Amygdala (tissue), 56 donors: Measurements from ENCODE around the gene PIK3R3.

Experiments used
- DNase-seq, 56 donors: peaks; one replicate each; lab custom pipeline; 2025; lab: John Stamatoyannopoulos, UW

The PIK3R3 gene

DNA sequence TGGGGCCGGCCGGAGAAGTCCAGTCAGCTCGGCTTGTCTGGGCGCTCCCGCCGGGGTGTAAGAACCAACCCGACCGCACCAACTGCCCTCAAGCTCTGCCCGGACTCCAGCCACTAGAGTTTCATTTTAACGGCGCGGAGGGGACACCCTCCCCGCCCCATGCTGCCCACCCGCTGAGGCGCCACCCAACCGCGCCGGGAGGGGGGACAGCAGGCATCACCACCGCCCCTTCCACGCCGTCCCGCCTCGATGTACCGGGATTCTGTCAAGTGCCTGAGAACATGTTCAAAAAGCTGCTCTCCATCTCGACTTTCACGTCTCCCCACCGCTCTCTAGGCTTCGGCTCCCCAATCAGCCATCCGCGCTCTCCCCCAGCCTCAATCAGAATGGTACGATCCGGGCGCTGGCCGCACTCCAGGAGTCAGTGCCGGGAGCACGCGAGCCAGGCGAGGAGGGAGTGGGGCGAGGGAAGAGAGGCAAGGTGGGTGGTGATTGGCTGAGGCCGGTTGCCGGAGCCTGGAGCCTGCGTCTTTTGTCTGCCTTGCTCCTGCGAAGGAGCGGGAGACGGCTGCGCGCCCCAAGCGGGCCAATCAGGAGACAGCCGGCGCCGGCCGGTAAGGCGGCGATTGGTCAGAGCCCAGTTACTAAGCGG lies at the start of gene PIK3R3:
PIK3R3 (minus strand) TSS at position 101 of the 652 bp plus-strand sequence. CDS start 677 bp downstream, outside the sequence.
- peak; percentile 85 to 99 (median 97) for DNase-seq

- DNase-seq, result no peak
These were observed 49.2 kb upstream of the PIK3R3 start for GRCh38 chr1:46181343-46182260.

- peak in 18 of 56 donors; percentile 7 to 52 (median 22) for DNase-seq
These were observed 47.7 kb upstream of the PIK3R3 start for GRCh38 chr1:46180082-46180616.

- DNase-seq, result peak in 52 of 56 donors; percentile 13 to 90 (median 60)
These were observed 47.0 kb upstream of the PIK3R3 start for GRCh38 chr1:46179138-46180081.

DNA sequence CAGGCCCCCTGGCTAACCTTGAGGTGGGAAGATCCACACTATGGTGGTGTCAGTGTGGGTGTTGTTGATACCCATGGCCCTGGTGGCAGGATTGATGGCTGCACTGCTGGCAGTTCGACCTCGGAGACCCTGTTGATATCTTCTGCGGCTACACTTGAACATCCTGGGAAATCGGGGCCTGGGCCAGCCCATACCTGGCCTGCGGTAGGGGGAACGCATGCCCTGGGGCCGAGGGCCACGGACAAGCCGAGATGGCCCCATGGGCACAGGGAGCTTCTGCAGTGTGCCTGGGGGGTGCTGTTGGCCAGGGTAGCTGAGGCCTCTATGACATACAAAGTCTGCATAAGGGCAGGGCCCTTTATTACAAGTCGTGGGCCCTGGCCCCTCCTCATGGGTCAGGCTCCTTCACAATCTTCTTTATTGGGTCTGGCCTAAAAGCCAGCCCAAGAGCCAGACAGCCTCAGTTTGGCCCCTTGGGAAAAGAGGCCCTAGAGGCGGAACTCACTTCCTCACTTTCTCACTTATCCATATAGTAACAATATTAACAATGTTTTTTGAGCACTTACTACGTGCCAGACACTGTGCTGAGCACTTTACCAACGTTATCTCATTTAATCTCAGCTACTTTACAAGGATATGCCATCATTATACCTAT lies 43.9 kb upstream of the PIK3R3 start, which contains the start of gene P3R3URF:
P3R3URF (minus strand) TSS at position 278 of the 655 bp plus-strand sequence; CDS start at position 261, 17 bp downstream.
- no peak for DNase-seq

GRCh38 chr1:46175243-46175642 lies 42.8 kb upstream of the PIK3R3 start:
- peak in 1 of 56 donors; percentile 21 for DNase-seq

GRCh38 chr1:46174448-46175231 lies 42.2 kb upstream of the PIK3R3 start, which contains the start of gene TSPAN1:
Gene TSPAN1 (plus strand): TSS chr1:46175087. CDS start chr1:46181108, 6,021 bp downstream.
- DNase-seq, result peak in 2 of 56 donors; percentile 14 to 15

- DNase-seq, result peak in 13 of 56 donors; percentile 10 to 61 (median 36)
These were observed 41.0 kb upstream of the PIK3R3 start for GRCh38 chr1:46173361-46173856.

DNA sequence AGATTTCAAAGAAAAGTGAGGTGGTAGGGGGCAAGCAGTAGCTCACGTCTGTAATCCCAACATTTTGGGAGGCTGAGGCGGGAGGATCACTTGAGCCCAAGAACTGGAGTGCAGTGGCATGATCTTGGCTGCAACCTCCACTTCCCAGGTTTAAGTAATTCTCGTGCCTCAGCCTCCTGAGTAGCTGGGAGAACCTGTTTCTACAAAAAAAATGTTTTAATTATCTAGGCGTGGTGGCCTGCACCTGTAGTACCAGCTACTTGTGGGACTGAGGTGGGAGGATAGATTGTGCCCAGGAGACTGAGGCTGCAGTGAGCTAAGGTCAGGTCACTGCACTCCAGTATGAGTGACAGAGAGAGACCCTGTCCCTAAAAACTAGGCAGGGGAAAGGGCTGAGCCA lies 39.9 kb upstream of the PIK3R3 start:
- DNase-seq, result no peak

GRCh38 chr1:46171871-46172270 lies 39.4 kb upstream of the PIK3R3 start:
- DNase-seq, result peak in 1 of 56 donors; percentile 12

DNA sequence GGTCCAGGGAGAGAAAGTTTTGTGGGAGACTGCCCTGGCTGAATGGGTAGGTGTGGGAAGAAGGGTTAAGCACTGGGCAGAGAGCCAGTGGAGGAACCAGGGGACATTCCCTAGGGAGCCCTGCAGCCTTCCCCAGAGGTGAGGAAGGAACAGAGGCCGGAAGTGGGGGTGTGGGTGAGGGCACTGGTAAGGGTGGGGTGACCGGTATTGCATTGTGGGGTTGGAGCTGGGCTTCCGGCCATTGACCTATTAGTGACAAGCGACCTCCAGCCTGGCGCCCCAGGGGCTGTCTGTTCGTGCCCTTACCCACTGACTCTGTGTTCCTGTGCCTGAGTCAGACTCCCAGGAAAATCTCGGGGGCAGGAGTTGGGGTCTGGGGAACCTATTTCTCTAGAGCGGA lies 38.9 kb upstream of the PIK3R3 start:
- no peak for DNase-seq

DNA sequence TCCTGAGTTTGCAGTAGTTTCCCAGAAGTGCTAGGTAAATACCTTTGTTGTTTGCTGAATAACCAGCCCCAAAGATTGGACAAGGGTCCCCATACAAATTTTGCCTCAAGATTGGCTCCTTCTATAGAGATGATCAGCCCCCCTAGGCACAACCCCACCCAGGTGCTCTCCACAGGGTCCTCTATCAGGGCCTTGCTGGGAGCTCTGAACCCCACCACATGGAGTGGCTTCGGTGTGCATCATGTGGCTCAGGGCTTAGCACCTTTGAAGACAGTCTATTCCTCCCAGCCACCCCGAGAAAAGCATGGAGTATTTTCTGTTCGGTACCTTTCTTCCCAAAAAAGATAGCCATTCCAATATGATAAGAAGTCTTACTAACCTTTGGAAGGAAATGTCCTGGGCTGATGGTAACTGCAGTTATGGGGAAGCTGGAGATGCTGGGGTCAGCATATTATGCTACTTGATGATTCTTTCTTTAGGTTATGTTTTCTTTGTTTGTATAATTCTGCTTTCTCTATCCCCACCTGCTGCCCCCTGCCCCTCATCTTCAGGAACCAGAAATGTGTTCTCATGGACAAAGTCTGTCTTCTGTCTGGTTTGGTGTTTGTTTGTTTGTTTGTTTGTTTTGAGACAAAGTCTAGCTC lies 37.5 kb upstream of the PIK3R3 start:
- no peak for DNase-seq

- no peak for DNase-seq
These were observed 36.0 kb upstream of the PIK3R3 start for GRCh38 chr1:46168477-46168876.

DNA sequence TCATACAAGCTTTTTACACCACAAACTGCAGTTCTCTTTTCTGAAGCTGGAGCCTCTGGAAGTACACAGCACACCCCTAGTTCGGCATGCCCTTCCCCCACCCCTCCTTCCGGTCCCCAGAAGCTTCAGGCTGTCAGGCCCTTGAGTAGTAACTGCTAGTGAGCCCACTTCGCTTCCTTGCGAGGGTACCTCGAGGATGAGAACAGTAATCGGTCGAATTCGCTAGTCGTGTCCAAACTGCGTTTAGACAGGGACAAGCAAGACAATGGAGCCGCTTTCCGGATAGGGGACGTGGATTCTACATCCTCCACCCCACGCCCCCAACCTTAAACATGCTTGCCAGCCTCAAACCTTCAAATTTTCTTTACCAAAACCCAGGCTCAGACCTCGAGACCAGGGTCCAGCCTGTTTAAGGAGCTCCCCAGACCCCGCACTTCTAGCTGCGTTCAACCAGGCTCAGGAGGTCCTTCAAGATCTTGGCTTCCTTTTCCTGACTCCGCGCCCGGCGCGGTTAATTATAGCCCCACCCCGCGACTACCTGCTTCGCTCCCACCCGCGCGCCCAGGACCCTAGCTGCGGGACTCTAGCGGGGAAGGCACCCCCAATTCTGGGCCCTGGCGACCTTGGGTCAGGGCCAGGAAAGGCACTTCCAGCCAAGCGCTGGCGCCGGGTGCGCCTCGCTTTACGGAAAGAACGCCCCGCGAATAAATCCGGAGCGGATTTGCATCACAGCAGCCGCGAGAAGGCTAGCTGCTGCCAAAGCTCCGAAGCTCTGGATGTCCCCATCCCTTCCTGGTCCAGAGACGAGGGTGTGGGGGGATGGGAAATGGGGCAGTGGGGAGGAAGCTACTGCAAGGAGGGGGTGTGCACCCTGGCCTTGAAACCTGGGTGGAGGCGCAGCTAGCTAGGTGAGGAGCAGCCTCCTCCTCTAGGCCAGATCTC lies 34.4 kb upstream of the PIK3R3 start:
- peak in 9 of 56 donors; percentile 9 to 38 (median 29) for DNase-seq

DNA sequence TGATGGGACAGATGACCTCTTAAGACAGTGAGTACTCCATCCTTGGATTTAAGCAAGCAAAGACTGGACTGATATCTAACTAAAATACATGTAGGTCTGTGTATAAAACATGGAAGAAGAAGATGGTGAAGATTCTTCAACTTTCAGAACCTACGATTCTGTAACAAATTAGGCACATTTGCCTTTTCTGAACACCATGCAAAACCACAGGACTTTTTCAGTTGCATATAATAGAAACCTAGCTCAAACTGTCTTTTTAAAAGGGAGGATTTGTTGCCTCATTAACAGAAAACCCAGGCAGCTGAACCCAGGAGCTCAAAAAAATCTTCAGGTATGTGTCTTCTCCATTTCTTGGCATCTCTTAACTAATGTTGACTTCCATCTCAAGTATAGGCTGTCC lies 27.8 kb upstream of the PIK3R3 start:
- no peak for DNase-seq

DNA sequence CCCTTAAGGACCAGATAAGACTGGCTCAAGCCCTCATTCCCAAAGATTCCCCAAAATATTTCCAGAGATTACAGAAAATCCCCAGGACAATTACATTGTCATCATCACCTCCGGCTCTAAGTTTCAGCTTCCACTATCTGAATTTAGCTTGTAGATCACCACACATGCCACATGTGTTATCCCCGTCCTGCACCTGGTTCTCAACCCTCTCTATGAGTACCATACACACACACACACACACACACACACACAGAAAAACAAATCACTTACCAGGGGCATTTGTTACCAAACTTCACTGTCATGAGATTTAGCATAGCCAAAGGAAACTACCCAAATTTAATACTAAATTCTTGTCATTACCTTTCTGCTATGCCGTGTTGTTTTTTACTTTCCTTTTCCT lies 27.1 kb upstream of the PIK3R3 start:
- no peak for DNase-seq
